OCI-LY3 (cell line): ENCODE measurements around the gene DYNLT3.

Experiments
- H2AFZ ChIP-seq: fragments of 200-600, 300-600 bp; shearing (Covaris generic); 2 replicates; pipeline ENCODE4 v1.6.0; 2014; ENCODE audit warnings: antibody characterized with exemption, low read depth, low read length
- H3K27ac ChIP-seq: fragments of 200-600, 300-600 bp; sonication (generic); 2 replicates; pipeline ENCODE4 v1.5.1; 2014; ENCODE audit warnings: mild to moderate bottlenecking, low read length, moderate library complexity, mixed read lengths
- H3K27me3 ChIP-seq: fragments of 200-600, 300-600 bp; sonication (generic); 2 replicates; pipeline ENCODE4 v1.6.1; 2014; ENCODE audit warnings: low read depth, low read length, mixed read lengths
- H3K36me3 ChIP-seq: fragments of 200-600, 300-600 bp; sonication (generic); replicated peaks from 2 replicates; pipeline ENCODE3; 2014; ENCODE audit warnings: low read depth, low read length, mixed read lengths
- H3K4me1 ChIP-seq: fragments of 300-600, 200-600 bp; sonication (generic); 2 replicates; pipeline ENCODE4 v1.6.1; 2014; ENCODE audit warnings: low read length, mixed read lengths
- H3K4me2 ChIP-seq: fragments of 200-600, 300-600 bp; sonication (generic); 2 replicates; pipeline ENCODE4 v1.6.1; 2014; ENCODE audit warnings: low read length, mixed read lengths
- H3K4me3 ChIP-seq: fragments of 300-600, 200-600 bp; sonication (generic); 2 replicates; pipeline ENCODE4 v1.5.1; 2014; ENCODE audit warnings: antibody characterized with exemption, mild to moderate bottlenecking, low read length, moderate library complexity
- H3K79me2 ChIP-seq: fragments of 300-600, 200-600 bp; shearing (Covaris generic); 2 replicates; pipeline ENCODE4 v1.6.1; 2014; ENCODE audit warnings: mild to moderate bottlenecking, low read length, mixed read lengths
- H3K9ac ChIP-seq: fragments of 300-600, 200-600 bp; shearing (Covaris generic); 2 replicates; pipeline ENCODE4 v1.6.0; 2014; ENCODE audit warnings: mild to moderate bottlenecking, low read length, moderate library complexity
- H3K9me3 ChIP-seq: fragments of 200-600, 300-600 bp; shearing (Covaris generic); 2 replicates; pipeline ENCODE4 v1.6.1; 2014; ENCODE audit warnings: low read length, mixed read lengths; ENCODE audit not compliant: insufficient read depth
- H4K20me1 ChIP-seq: fragments of 200-600, 300-600 bp; sonication (generic); 2 replicates; pipeline ENCODE4 v1.6.1; 2016; ENCODE audit warnings: low read length, mixed read lengths; ENCODE audit not compliant: insufficient read depth
- EZH2phosphoT487 ChIP-seq: fragments of 200-600 bp; shearing (Covaris generic); IDR thresholded peaks from 2 replicates; pipeline ENCODE4 v1.6.1; 2018; ENCODE audit warnings: antibody characterized with exemption, mixed run types, low read depth
- TF ChIP-seq, protein P1 (sequence below): fragments of 200-600, 300-600 bp; sonication (generic); IDR thresholded peaks from 2 replicates; pipeline ENCODE4 v1.5.1; 2014; ENCODE audit warnings: antibody characterized with exemption, low read length, low read depth

DYNLT3 gene

DNA sequence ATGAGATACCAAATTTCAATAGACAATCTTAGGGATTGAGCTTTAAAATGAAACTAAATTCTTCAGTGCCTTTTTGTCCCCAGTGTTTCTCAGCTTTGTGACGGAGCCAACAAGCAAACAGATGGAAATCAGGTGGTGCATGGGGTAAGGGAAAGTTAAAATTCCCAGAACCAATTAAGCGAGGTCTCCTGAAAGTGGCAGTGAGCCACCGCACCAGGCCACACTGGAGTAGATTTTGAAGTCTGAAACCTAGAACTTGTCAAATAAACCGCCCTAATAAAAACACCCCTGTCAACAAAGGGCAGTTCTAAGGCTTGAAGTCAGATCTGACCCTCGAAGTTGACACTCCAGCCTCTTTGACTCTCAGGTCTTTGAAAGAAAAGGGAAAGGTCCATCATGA lies 40.6 kb upstream of the DYNLT3 start:
- no peak overlapping the region for H3K4me3 ChIP-seq
- no peak overlapping the region for H3K9ac ChIP-seq
- no peak overlapping the region for H3K27ac ChIP-seq
- H3K9me3 ChIP-seq, result no peaks in the 10 kb centered on the region
- no peak for TF ChIP-seq EZH2phosphoT487
- TF ChIP-seq, protein P1, sequence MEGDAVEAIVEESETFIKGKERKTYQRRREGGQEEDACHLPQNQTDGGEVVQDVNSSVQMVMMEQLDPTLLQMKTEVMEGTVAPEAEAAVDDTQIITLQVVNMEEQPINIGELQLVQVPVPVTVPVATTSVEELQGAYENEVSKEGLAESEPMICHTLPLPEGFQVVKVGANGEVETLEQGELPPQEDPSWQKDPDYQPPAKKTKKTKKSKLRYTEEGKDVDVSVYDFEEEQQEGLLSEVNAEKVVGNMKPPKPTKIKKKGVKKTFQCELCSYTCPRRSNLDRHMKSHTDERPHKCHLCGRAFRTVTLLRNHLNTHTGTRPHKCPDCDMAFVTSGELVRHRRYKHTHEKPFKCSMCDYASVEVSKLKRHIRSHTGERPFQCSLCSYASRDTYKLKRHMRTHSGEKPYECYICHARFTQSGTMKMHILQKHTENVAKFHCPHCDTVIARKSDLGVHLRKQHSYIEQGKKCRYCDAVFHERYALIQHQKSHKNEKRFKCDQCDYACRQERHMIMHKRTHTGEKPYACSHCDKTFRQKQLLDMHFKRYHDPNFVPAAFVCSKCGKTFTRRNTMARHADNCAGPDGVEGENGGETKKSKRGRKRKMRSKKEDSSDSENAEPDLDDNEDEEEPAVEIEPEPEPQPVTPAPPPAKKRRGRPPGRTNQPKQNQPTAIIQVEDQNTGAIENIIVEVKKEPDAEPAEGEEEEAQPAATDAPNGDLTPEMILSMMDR, result no peak
- no peak overlapping the region for H2AFZ ChIP-seq
- no peaks in the 10 kb centered on the region for H3K79me2 ChIP-seq
- H3K4me1 ChIP-seq, result no peaks in the 10 kb centered on the region
- H3K4me2 ChIP-seq, result no peak overlapping the region
- no peaks in the 10 kb centered on the region for H3K36me3 ChIP-seq
- no peaks in the 10 kb centered on the region for H4K20me1 ChIP-seq
- H3K27me3 ChIP-seq, result no peaks in the 10 kb centered on the region

DNA sequence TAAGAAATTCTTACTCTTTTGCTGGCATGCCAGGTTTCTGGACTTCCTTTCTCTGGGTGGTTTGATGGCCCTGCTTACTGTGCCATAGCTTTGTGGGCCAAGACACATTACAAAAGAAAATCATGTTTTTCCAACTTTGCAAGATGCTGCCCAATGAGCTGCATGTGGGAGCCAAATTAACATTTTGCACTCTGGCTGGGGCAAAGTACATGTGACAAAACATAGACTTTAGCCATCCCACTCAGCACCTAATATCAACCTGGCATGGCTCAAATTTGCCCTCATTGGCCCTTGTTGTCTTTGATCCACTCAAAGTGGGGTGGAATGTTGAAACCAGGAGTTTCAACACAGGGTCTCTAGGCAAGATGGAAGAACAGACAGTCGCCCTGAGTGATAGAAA lies 40.0 kb upstream of the DYNLT3 start:
- Histone ChIP-seq H4K20me1 (no peaks in the 10 kb centered on the region), H3K79me2 (no peaks in the 10 kb centered on the region), H3K27ac (no peak overlapping the region), H3K9ac (no peak overlapping the region), H3K27me3 (no peaks in the 10 kb centered on the region), H3K9me3 (no peaks in the 10 kb centered on the region), H3K4me3 (no peak overlapping the region), H3K4me2 (no peak overlapping the region), H2AFZ (no peak overlapping the region), H3K36me3 (no peaks in the 10 kb centered on the region), H3K4me1 (no peaks in the 10 kb centered on the region)
- no peak for TF ChIP-seq EZH2phosphoT487

DNA sequence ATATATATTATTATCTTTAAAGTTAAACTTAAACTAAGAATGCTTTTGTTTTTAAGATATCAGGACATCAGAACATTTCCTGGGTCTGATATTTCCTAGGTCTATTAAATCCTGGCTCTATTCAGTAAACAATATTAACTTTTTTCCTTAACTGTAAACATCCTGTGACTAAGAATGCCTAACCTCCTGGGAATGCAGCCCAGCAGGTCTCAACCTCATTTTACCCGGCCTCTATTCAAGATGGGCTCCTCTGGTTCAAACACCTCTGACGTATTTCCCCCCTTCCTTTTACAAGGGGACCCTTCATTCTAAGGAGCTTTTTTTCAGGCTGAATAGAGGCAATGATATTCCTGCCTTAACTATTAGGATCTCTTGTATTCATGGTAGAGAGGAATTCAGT lies 35.8 kb upstream of the DYNLT3 start:
- Histone ChIP-seq H4K20me1 (no peaks in the 10 kb centered on the region), H3K27ac (no peak overlapping the region), H3K9me3 (no peaks in the 10 kb centered on the region), H3K9ac (no peak overlapping the region), H3K27me3 (no peaks in the 10 kb centered on the region), H2AFZ (no peak overlapping the region), H3K79me2 (no peaks in the 10 kb centered on the region), H3K4me3 (no peak overlapping the region), H3K4me1 (no peaks in the 10 kb centered on the region), H3K4me2 (no peak overlapping the region), H3K36me3 (no peaks in the 10 kb centered on the region)
- TF ChIP-seq, protein P1, result no peak
- TF ChIP-seq EZH2phosphoT487, result no peak

DNA sequence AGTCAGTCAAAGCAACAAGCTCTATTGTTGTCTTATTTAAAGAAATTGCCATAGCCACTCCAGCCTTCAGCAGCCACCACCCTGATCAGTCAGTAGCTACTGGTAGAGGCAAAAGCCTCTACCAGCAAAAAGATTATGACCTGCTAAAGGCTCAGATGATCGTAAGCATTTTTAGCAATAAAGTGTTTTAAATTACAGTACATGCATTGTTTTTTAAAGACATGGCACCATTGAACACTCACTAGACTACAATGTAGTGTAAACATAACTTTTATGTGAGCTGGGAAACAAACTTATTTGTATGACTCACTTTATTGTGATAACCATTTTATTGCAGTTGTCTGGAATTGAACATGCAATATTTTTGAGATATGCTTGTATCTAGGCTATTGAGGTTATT lies 32.3 kb upstream of the DYNLT3 start:
- H3K36me3 ChIP-seq, result no peaks in the 10 kb centered on the region
- no peaks in the 10 kb centered on the region for H3K27me3 ChIP-seq
- no peak overlapping the region for H3K4me2 ChIP-seq
- no peaks in the 10 kb centered on the region for H4K20me1 ChIP-seq
- H3K9me3 ChIP-seq, result no peaks in the 10 kb centered on the region
- H3K9ac ChIP-seq, result no peak overlapping the region
- no peak overlapping the region for H3K4me3 ChIP-seq
- H2AFZ ChIP-seq, result no peak overlapping the region
- no peaks in the 10 kb centered on the region for H3K4me1 ChIP-seq
- no peaks in the 10 kb centered on the region for H3K79me2 ChIP-seq
- no peak overlapping the region for H3K27ac ChIP-seq
- no peak for TF ChIP-seq EZH2phosphoT487
- TF ChIP-seq, protein P1, result no peak

DNA sequence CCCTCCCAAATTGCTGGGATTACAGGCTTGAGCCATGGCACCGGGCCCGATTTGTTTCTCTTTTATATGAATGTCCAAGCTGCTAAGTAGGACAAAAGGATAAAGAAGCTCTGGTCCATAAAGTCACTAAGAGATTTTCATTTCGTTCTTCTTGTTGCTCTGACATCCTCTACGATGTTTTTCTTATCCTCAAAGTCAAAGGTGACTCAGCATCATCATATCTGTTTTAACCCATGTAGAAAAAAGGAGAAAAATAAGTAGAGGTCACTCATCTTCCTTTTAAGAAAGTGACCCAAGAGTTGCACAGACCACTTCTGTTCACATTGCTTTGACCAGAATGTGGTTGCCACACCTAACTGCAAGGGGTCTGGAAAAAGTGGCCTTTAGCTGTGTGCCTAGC lies 29.3 kb upstream of the DYNLT3 start:
- no peak overlapping the region for H3K27ac ChIP-seq
- H3K4me3 ChIP-seq, result no peak overlapping the region
- no peaks in the 10 kb centered on the region for H4K20me1 ChIP-seq
- no peaks in the 10 kb centered on the region for H3K36me3 ChIP-seq
- no peak overlapping the region for H3K4me2 ChIP-seq
- no peaks in the 10 kb centered on the region for H3K9me3 ChIP-seq
- no peaks in the 10 kb centered on the region for H3K27me3 ChIP-seq
- H2AFZ ChIP-seq, result no peak overlapping the region
- no peaks in the 10 kb centered on the region for H3K79me2 ChIP-seq
- TF ChIP-seq, protein P1, result no peak
- no peak for TF ChIP-seq EZH2phosphoT487
- no peaks in the 10 kb centered on the region for H3K4me1 ChIP-seq
- H3K9ac ChIP-seq, result no peak overlapping the region
